GM10248 (cell line): ENCODE measurements around the gene CTIF.

ENCODE experiments used
- CTCF ChIA-PET: fragments of 300-600 bp; sonication (Branson Sonifier 250); formaldehyde crosslinking; extraction: SDS; loops from one replicate; lab custom pipeline; 2021; ENCODE audit warnings: antibody characterized with exemption; lab: Yijun Ruan, JAX
- POLR2A ChIA-PET: fragments of 350-650 bp; sonication (Branson Sonifier 250); formaldehyde crosslinking; extraction: SDS; loops from one replicate; lab custom pipeline; 2020; ENCODE audit warnings: antibody characterized with exemption; lab: Yijun Ruan, JAX
- DNase-seq: peaks from one replicate; pipeline ENCODE4 v3.0.0; 2012; ENCODE audit errors: extremely low spot score
- CTCF ChIP-seq: IDR thresholded peaks from 2 replicates; pipeline ENCODE4 v1.5.1; 2012; ENCODE audit warnings: mild to moderate bottlenecking, low read depth; ENCODE audit errors: extremely low read depth, missing control alignments, control extremely low read depth

Gene CTIF

DNA sequence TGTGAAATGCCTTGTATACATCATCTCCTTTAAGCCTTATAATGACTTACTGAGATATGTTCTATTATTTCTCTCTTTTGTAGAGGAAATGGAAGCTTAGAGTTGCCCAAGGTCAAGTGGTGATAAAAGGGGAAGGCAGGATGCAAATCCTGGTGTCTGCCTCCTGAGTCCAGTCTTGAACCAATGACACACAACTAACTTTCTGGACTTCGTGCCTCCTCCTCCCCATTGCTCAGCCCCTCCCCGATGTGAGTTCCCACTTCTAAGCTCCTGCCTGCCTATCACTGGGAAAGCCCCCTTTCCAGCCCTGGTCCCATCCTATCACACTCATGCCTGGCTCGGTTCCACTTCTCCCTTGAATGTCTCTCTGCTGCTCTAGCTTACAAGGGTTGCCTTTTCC, 6.9 kb upstream of the CTIF start:
- TF ChIP-seq CTCF, result no peak
- ChIA-PET CTCF (interaction anchor here (1.4 to 1.9 kb wide), 2 partner anchors 10 to 56 kb away, joined by 3 to 6 read pairs; no protein-coding TSS in a partner anchor), POLR2A (no interaction called here)
- DNase-seq, result no peak

- ChIA-PET POLR2A (no interaction called here), CTCF (no interaction called here)
- TF ChIP-seq CTCF, result no peak
- no peak for DNase-seq
Observed at GRCh38 chr18:48533340-48534070, 5.3 kb upstream of the CTIF start.

- TF ChIP-seq CTCF, result no peak
- ChIA-PET POLR2A (no interaction called here), CTCF (no interaction called here)
- DNase-seq, result no peak
Observed at GRCh38 chr18:48534364-48534763, 4.5 kb upstream of the CTIF start.

- no peak for TF ChIP-seq CTCF
- ChIA-PET POLR2A (no interaction called here), CTCF (no interaction called here)
- no peak for DNase-seq
Observed at GRCh38 chr18:48535956-48536355, 2.9 kb upstream of the CTIF start.

GRCh38 chr18:48536516-48536915, 2.3 kb upstream of the CTIF start:
- no peak for TF ChIP-seq CTCF
- ChIA-PET CTCF (no interaction called here), POLR2A (no interaction called here)
- DNase-seq, result no peak

DNA sequence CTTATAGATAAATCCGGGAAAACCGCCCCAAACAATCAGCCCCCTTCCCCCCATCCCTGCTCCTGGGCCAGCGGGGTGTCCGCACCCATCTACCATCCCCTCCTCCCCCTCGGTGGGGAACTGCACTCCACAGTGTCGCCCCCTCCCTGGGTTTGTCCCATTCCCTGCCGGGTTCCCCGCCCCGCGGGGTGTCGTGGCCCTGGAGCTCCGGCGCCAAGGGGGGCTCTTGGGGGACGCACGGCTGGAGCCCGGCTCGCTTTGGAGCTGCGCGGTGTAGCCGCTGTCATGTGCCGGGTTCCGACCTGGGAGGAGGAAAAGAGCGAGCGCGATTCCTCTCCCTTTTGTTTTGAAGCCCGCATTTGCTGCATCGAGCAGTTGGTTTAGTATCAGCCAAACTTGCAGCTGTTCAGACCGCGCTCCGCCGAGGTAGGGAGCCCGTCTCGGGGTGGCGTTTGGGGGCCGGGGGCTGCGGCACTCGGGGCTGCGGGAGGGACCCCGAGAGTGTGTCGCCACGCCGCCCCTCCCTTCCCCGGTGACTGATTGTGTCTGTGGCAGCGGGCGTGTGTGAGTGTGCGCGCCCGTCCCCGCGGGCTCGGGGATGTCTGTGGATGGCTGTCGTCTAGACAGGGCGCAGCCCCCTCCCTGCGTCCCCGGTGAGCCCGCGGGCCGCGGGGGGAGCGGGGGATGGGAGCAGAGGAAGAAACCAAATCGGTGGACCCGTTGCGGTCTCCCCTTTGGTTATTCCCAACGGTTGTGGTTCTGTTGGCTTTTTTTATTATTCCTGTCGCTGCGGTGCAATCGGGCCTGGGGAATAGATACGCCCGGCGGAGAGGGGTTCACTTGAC, 797 bp downstream of the CTIF start:
- peak; percentile 46 for DNase-seq
- CTCF ChIA-PET, result no interaction called here
- POLR2A ChIA-PET, result no interaction called here
- no peak for TF ChIP-seq CTCF
